ENCODE data around the gene PROM1. TPM values are rescaled to one million over a fixed set of nuclear protein-coding genes. Genes with fewer than 3 reads are reported as not detected.

PROM1 gene
- total and polyA plus RNA-seq, 9 donors, result 0.10 to 3.3 (median 0.81) TPM

- Histone ChIP-seq H3K27me3 (no peaks in the 10 kb centered on the region), H3K36me3 (no peaks in the 10 kb centered on the region), H3K9me3 (no peaks in the 10 kb centered on the region), H3K4me1 (ENCODE audit: insufficient read depth) (no peaks in the 10 kb centered on the region), H3K27ac (no peak overlapping the region), H3K4me3 (no peak overlapping the region)
- no peak for DNase-seq
- TF ChIP-seq POLR2A (IDR thresholded peaks at IDR 0.05) (no peak), CTCF (IDR thresholded peaks at IDR 0.05) (no peak), EP300 (IDR thresholded peaks at IDR 0.05) (no peak)
- WGBS, 3 donors, result 80 to 90% (median 88%) methylated on average over 2 of the region's 2 CpGs
- intact Hi-C loops (cut with DNase I), result no loop called here
Measured at GRCh38 chr4:15983610-15984009, 100.2 kb downstream of the PROM1 start.

GRCh38 chr4:15982842-15983524 lies 100.8 kb downstream of the PROM1 start:
- Histone ChIP-seq H3K4me3 (no peak overlapping the region), H3K27ac (no peak overlapping the region), H3K4me1 (ENCODE audit: insufficient read depth) (no peaks in the 10 kb centered on the region), H3K27me3 (no peaks in the 10 kb centered on the region), H3K9me3 (no peaks in the 10 kb centered on the region), H3K36me3 (no peaks in the 10 kb centered on the region)
- no peak for DNase-seq
- 74 to 82% (median 81%) methylated on average over 8 of the region's 8 CpGs for WGBS, 3 donors
- TF ChIP-seq EP300 (IDR thresholded peaks at IDR 0.05), result no peak
- intact Hi-C loops (cut with DNase I), result no loop called here

GRCh38 chr4:15976456-15977447 lies 107.1 kb downstream of the PROM1 start:
- no peak overlapping the region for H3K4me3 ChIP-seq
- H3K9me3 ChIP-seq, result no peaks in the 10 kb centered on the region
- 57 to 68% (median 60%) methylated on average over 7 of the region's 7 CpGs for WGBS, 3 donors
- no peak for DNase-seq
- H3K36me3 ChIP-seq, result no peaks in the 10 kb centered on the region
- H3K27ac ChIP-seq, result no peak overlapping the region
- intact Hi-C loops (cut with DNase I), result no loop called here
- no peaks in the 10 kb centered on the region for H3K4me1 ChIP-seq (ENCODE audit: insufficient read depth)
- TF ChIP-seq EP300 (IDR thresholded peaks at IDR 0.05) (no peak), CTCF (IDR thresholded peaks at IDR 0.05) (no peak), POLR2A (IDR thresholded peaks at IDR 0.05) (no peak)
- H3K27me3 ChIP-seq, result no peaks in the 10 kb centered on the region

- no peaks in the 10 kb centered on the region for H3K27me3 ChIP-seq
- intact Hi-C loops (cut with DNase I), result no loop called here
- H3K9me3 ChIP-seq, result no peaks in the 10 kb centered on the region
- WGBS, 3 donors, result 77 to 84% (median 82%) methylated on average over 9 of the region's 9 CpGs
- no peaks in the 10 kb centered on the region for H3K4me1 ChIP-seq (ENCODE audit: insufficient read depth)
- no peak overlapping the region for H3K27ac ChIP-seq
- no peak for DNase-seq
- H3K4me3 ChIP-seq, result no peak overlapping the region
- H3K36me3 ChIP-seq, result no peaks in the 10 kb centered on the region
- TF ChIP-seq EP300 (IDR thresholded peaks at IDR 0.05) (no peak), CTCF (IDR thresholded peaks at IDR 0.05) (no peak), POLR2A (IDR thresholded peaks at IDR 0.05) (no peak)
Measured at GRCh38 chr4:15971068-15971801, 112.6 kb downstream of the PROM1 start.
